ENCODE measurements around the gene SEMA5B. TPM values are rescaled to one million over a fixed set of nuclear protein-coding genes. Genes with fewer than 3 reads are reported as not detected.

Gene SEMA5B
- total and polyA plus RNA-seq, 7 donors: 0.08 to 1.1 (median 0.43) TPM

GRCh38 chr3:122893754-122894668 lies 133.6 kb downstream of the SEMA5B start:
- Histone ChIP-seq H3K27me3 (ENCODE audit: insufficient read depth in 3 of 3, low read length in 2 of 3) (peaks cover 0 to 3% (median 0%) of the 10 kb centered on the region in 3 donors), H3K36me3 (ENCODE audit: insufficient read depth in 1 of 2, low read depth in 1 of 2) (no peaks in the 10 kb centered on the region), H3K4me1 (peaks cover 41% of the 10 kb centered on the region), H3K4me3 (peak overlapping the region; percentile 12), H3K27ac (peak overlapping the region; percentile 70), H3K9me3 (no peaks in the 10 kb centered on the region)
- no peak for TF ChIP-seq CTCF (IDR thresholded peaks at IDR 0.05)
- DNase-seq (peak in 1 of 2 donors; percentile 58), ATAC-seq (peak; percentile 87 to 93 (median 90))
- intact Hi-C loops (cut with DNase I): no loop called here
- 50 to 53% (median 50%) methylated on average over 17 of the region's 17 CpGs for WGBS, 3 donors

GRCh38 chr3:122893282-122893681 lies 134.3 kb downstream of the SEMA5B start:
- peak overlapping the region; percentile 70 for H3K27ac ChIP-seq
- H3K4me3 ChIP-seq: peak overlapping the region; percentile 12
- no peak for DNase-seq
- peak in 2 of 4 donors; percentile 12 to 18 for ATAC-seq
- H3K9me3 ChIP-seq: no peaks in the 10 kb centered on the region
- peaks cover 41% of the 10 kb centered on the region for H3K4me1 ChIP-seq
- intact Hi-C loops (cut with DNase I): no loop called here
- WGBS, 3 donors: 87 to 89% (median 88%) methylated on average over 8 of the region's 8 CpGs
- H3K27me3 ChIP-seq (ENCODE audit: insufficient read depth in 3 of 3, low read length in 2 of 3): no peaks in the 10 kb centered on the region
- H3K36me3 ChIP-seq (ENCODE audit: insufficient read depth in 1 of 2, low read depth in 1 of 2): no peaks in the 10 kb centered on the region
- no peak for TF ChIP-seq CTCF (IDR thresholded peaks at IDR 0.05)

GRCh38 chr3:122892118-122892960 lies 135.2 kb downstream of the SEMA5B start:
- 81 to 92% (median 87%) methylated on average over 21 of the region's 21 CpGs for WGBS, 3 donors
- DNase-seq (no peak), ATAC-seq (peak in 2 of 4 donors; percentile 42 to 64)
- Histone ChIP-seq H3K4me1 (peaks cover 41% of the 10 kb centered on the region), H3K4me3 (no peak overlapping the region), H3K36me3 (ENCODE audit: insufficient read depth in 1 of 2, low read depth in 1 of 2) (no peaks in the 10 kb centered on the region), H3K27ac (peak overlapping the region; percentile 70), H3K27me3 (ENCODE audit: insufficient read depth in 3 of 3, low read length in 2 of 3) (no peaks in the 10 kb centered on the region), H3K9me3 (no peaks in the 10 kb centered on the region)
- intact Hi-C loops (cut with DNase I): no loop called here
- no peak for TF ChIP-seq CTCF (IDR thresholded peaks at IDR 0.05)

GRCh38 chr3:122890720-122891220 lies 136.8 kb downstream of the SEMA5B start:
- intact Hi-C loops (cut with DNase I): no loop called here
- Histone ChIP-seq H3K9me3 (no peaks in the 10 kb centered on the region), H3K36me3 (ENCODE audit: insufficient read depth in 1 of 2, low read depth in 1 of 2) (peaks cover 0 to 14% of the 10 kb centered on the region in 2 donors), H3K4me1 (peaks cover 41% of the 10 kb centered on the region), H3K27me3 (ENCODE audit: insufficient read depth in 3 of 3, low read length in 2 of 3) (no peaks in the 10 kb centered on the region), H3K27ac (no peak overlapping the region), H3K4me3 (no peak overlapping the region)
- TF ChIP-seq CTCF (IDR thresholded peaks at IDR 0.05): no peak
- 41 to 63% (median 44%) methylated on average over 4 of the region's 4 CpGs for WGBS, 3 donors
- DNase-seq: no peak
- ATAC-seq: no peak

Data from psoas muscle (tissue), 8 donors.